HuH-7 (cell line): Measurements from ENCODE around the gene HSPB3.
"Not testable (repeated sequence)": the region's sequence is repeated elsewhere in the genome, so short reads cannot be mapped to it uniquely, and the experiment has no call there.

Source experiments
- DNase-seq: peaks from one replicate; pipeline ENCODE4 v3.0.0; 2011; ENCODE audit warnings: low spot score

Gene HSPB3

GRCh38 chr5:54457094-54457862 lies 1.8 kb downstream of the HSPB3 start:
- peak; percentile 30 for DNase-seq

- DNase-seq = no peak
Observed at GRCh38 chr5:54458221-54458620, 2.7 kb downstream of the HSPB3 start.

- no peak for DNase-seq
Observed at GRCh38 chr5:54460181-54460919, 4.9 kb downstream of the HSPB3 start.

- no peak for DNase-seq
Observed at GRCh38 chr5:54462281-54462680, 6.8 kb downstream of the HSPB3 start.

GRCh38 chr5:54463713-54464112 lies 8.2 kb downstream of the HSPB3 start:
- no peak for DNase-seq

- no peak for DNase-seq
Observed at GRCh38 chr5:54469622-54470021, 14.1 kb downstream of the HSPB3 start.

GRCh38 chr5:54470128-54470527 lies 14.6 kb downstream of the HSPB3 start:
- DNase-seq = no peak

GRCh38 chr5:54470677-54471076 lies 15.2 kb downstream of the HSPB3 start:
- DNase-seq = no peak

- no peak for DNase-seq
Observed at GRCh38 chr5:54471398-54471797, 15.9 kb downstream of the HSPB3 start.

- DNase-seq = no peak
Observed at GRCh38 chr5:54476682-54477081, 21.2 kb downstream of the HSPB3 start.

- DNase-seq = no peak
Observed at GRCh38 chr5:54477941-54478478, 22.5 kb downstream of the HSPB3 start.

- no peak for DNase-seq
Observed at GRCh38 chr5:54480296-54480695, 24.8 kb downstream of the HSPB3 start.

- no peak for DNase-seq
Observed at GRCh38 chr5:54484219-54484894, 28.9 kb downstream of the HSPB3 start.

- not testable (repeated sequence) for DNase-seq
Observed at GRCh38 chr5:54485659-54486058, 30.2 kb downstream of the HSPB3 start.

- not testable (repeated sequence) for DNase-seq
Observed at GRCh38 chr5:54489648-54489979, 34.1 kb downstream of the HSPB3 start.

GRCh38 chr5:54491326-54491725 lies 35.8 kb downstream of the HSPB3 start:
- no peak for DNase-seq

GRCh38 chr5:54492178-54492577 lies 36.7 kb downstream of the HSPB3 start:
- DNase-seq = no peak

GRCh38 chr5:54495027-54495426 lies 39.5 kb downstream of the HSPB3 start:
- no peak for DNase-seq
